CD4-positive, alpha-beta T cell treated with Interleukin-4 for 1 hour (primary cell): Measurements from ENCODE around the gene CBX8.

Experiments used
- DNase-seq, 2 donors: peaks; one replicate each; pipeline ENCODE4 v3.0.0-alpha.2; 2020 to 2022

Gene CBX8

DNA sequence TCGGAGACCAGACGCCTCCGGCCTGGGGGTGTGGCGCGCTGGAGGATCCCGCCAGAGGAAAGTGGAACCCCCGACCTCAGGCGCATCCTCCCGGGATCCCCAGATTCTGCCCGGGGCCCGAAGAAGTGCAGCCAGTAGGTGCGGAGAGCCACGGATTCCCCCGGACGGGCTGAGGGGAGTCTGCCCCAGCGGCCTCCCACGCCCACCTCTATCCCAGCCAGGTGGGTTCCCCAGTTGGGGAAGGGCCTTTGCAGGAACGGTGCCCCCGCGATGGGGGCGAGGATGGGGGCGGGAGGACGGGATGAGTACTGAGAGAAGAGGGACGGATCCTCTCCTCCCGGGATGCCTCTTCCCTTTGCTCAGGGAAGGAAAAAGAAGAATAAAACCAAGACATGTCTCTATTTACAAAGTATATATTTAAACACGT is 5.1 kb downstream of the CBX8 start:
- DNase-seq: no peak

DNA sequence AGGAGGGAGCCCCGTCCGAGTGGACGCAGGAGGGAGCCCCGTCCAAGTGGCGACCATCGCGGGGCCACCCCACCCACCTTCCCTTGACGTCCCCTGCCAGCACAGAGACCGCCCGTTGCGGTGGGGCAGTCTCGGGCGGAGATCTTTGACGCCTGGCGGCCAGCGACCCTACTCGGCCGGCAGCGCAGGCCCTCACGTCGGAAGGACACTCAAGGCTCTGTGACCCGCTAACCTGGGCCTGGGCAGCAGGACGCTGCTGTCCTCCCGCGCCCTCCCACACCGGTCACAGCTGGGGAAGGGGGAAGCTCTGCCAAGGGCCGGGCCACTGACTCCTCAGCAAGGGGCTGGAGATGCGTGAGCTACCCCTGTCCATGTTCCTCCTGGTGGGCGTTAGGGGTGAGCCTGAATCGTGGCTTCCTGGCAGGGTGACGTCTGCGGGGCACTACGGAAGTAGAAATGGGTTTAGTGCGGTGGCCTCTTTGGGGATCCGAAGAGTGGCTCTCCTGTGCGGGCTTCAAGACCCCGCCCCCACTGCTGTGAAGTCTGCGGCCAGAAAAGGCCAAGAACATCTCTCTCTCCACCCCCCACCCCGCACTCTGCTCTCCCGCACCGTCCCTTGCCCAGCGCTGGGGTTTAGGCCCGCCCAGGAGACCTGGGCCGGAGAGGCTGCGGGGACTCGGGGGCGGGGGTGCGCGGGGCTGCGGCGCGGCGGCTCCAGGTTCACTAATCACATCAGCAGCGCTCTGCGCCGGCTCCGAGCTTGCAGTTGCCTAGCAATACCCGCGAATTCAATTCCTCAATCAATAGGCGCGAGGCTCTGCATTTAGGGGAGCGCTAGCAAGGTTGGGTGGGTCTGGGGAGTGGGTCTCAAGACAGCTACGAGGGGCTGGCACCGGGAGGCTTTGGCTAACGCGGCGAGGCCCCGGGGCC is 5.8 kb downstream of the CBX8 start:
- no peak for DNase-seq

DNA sequence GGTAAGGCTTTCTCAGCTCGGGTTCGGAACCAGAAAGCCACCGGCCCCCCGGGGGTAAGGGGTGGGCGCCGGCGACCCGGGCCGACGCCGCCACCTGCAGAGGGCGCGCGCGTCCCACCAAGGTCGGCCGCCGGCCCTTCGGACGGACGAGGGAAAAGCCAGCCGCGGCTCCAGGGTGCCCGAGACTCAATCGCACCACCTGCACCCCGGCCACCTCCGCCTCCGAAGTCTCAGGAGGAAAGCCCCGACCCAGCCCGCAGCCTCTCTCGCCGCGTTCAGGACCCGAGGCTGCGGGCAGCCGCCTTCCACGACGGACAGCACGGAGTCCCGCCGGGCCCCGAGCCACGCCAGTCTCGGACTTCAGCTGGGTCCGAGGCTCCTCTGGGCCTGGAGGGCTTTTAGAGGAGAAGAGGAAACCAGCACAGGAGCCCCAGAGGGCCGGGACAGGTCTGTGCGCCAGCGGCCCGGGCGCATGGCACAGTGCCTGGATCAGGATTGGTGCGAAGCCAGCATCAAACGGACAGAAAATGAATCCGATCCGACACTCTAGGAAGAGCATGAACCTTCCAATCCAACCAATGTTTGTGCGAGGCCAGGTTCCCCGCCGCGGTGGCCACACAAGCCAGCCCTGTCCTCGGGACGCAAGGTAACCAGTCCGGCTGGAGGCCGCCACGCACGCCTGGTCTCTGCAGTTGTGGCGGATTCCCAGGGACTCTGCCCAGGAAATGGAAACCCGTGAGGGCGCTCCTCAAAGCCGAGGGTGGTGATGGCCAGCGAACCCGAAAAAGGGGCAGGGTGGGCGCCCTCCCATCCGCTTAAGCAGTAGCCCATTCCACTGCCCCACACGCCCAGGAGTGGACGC is 6.7 kb downstream of the CBX8 start:
- DNase-seq: no peak

DNA sequence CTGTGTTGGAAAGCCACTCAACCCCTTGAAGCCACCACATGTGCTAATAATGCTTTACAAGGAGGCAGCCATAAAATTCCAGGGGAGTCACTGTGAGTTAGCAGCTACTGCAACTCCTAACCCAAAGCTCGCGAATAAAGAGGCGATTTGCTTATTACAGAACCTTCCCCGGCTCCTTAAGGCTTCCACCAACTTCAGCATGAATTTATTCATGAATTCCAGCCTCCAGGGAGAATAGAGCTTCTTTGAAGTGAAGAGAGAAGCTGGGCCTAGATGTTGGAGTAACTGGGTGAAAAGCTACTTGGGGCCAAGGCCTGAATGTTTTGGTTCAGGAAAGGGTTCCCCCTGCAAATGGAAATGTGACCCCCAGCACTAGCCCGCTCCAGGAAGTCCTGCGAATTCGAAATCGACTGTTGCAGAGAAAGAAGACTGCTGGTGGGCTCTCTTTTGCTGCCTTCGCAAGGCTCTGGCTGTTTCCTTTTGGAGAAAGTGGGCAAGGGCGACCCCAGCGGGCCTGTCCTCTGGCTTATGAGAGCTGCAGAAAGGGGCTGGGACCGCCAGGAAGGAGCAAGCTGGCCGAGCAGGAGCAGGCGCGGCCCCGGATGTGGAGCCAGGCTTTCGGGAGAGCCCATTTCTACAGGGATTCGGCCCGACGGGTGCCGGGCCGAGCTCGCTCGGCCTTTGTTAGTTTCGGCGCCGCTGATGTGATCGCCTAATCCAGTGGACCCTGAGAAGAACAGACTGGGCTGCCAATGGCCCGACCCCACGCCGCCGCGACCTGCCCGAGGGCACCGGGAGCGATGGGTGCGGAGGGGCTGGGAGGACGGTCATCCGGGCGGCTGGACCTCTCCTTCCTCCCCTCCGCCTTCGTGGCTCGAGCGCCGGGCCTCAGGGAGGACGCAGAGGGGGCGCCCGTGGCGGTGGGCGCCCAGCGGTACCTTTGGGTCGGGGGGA is 7.6 kb downstream of the CBX8 start:
- DNase-seq: no peak

DNA sequence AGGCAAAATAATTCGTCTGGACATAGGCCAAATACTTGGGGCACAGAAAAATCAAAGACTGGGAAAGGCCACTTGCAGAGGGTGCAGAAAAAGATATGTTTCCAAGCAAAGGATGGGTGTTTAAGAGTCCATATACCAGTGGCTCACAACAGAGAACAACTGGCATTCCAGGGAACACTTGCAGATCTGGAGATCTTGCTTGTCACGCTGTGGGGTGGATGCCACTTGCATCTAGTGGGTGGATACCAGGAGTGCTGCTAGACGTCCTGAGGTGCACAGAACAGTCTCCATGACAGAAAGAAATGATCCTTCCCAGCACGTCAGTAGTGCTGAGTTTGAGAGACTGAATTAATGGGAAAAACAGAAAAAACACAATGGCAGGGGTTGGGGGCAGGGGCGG is 8.4 kb downstream of the CBX8 start:
- no peak for DNase-seq

DNA sequence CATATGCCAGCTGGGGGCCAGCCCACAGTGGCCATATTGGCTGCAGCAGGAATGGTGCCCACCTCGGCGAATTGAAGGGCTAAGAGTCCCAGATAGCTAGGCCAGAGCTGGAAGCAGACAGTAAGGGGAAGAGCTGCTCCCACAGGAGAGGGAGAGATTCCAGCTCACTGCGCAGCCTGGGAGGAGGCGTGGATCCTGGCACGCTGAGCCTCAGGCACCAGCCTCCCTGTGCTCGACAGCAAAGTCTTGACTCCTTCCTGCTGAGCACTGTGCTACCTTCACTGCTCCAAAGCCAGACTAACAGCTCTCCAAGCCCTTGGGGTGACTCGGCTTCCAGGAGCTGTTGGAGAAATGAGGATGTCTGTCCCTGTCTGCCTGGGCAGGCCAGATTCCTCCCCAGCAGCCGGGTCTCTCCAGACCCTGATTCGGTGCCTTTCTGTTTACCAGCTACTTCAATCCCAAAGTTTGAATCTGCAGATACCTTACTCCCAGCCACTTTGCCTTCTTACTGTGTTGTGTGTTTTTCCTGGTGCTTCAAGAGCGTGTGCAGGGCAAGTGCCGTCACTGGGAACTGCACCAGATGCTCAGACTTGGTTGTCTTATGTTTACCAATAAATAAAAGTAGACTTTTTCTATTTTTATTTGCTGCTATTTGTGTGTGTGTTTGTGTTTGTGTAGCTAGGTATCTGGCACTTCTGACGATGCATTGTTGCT is 9.8 kb downstream of the CBX8 start:
- DNase-seq: no peak

DNA sequence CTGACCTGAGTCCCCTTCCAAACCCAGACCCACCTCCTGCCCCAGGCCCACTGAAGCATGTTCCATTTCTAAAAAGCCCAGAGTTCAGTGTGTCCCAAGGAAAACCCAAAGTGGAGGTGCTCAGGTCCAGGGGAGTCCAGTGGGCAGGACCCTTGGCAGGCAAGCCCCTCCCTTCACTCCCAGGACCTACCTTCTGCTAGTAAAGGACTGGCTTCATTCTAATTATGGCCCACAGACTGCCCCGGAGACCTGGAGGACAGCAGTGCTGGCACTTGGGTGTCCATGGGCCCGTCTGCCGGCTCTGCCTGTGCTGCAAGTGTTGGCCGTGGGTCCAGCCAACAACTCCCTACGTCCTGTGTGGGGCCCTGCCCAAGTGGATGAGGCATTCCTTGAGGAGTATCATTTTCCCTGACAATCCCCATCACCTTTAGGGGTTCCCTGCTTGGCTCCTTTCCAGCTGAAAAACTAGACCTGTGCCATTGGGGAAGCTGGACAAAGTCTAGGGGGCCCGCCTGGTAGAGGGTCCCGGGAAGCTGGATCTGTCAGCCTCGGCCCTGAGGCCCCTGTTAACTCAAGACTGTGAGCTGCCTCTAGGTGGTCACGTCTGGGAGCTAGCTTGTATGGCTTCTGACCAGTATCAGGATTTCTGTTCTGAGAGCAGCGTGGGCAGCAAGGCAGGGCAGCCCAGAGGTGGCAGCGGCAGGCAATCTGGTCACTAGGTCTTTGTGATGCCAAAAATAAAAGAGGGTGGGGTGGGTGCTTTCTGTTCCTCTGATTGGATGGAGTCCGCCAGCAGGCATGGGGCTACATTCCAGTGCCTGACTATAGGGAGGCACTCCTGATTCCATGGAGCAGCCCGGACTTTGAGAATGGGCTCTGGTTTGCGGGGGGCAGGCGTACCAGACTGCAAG is 10.7 kb downstream of the CBX8 start:
- no peak for DNase-seq

DNA sequence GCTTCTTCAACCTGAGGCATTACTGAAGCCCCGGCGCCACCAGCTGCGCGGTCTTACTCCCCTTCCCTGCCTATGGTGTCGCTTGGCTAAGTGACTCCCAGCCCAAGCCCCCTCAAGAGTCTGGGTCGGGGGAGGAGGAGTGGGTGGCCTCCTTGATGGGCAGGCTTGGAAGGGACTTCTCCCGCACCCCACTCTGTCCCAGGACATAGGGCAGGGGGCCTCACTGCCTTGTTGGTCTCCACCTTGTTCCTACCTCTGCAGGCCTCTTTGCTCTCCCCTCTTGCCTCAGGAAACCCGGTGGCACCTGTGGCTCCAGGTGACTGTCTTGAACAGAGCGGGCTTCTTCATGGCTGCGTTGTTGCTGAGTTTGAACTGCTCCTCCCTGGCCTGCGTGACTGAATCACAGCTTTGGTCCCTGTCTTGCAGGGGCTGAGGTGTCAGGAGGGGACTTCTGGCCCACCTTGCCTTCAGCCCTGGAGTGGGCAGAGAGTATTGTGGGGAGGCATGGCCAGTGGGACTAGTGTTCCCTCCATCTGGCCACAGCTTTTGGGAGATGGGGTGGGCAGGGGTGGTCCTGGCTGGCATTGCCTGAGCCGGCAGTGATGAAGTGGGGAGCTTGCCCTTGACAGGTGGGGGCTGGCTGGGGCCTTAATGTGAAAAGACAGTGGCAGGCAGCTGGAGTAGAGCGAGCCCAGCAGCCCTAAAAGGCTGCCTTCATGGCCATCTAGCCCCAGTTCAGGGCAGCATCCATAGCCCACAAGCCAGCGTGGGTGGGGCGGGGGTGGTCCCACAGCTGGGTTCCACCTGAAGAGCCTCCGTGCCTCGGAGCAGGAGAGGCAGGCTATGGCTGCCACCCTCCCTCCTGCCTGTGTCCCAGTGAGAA is 11.6 kb downstream of the CBX8 start:
- DNase-seq: no peak

DNA sequence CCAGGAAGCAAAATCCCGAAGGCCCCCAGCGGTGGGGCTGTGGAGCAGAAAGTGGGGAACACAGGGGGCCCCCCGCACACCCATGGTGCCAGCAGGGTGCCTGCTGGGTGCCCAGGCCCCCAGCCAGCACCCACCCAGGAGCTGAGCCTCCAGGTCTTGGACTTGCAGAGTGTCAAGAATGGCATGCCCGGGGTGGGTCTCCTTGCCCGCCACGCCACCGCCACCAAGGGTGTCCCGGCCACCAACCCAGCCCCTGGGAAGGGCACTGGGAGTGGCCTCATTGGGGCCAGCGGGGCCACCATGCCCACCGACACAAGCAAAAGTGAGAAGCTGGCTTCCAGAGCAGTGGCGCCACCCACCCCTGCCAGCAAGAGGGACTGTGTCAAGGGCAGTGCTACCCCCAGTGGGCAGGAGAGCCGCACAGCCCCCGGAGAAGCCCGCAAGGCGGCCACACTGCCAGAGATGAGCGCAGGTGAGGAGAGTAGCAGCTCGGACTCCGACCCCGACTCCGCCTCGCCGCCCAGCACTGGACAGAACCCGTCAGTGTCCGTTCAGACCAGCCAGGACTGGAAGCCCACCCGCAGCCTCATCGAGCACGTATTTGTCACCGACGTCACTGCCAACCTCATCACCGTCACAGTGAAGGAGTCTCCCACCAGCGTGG is 12.4 kb downstream of the CBX8 start:
- no peak for DNase-seq

DNA sequence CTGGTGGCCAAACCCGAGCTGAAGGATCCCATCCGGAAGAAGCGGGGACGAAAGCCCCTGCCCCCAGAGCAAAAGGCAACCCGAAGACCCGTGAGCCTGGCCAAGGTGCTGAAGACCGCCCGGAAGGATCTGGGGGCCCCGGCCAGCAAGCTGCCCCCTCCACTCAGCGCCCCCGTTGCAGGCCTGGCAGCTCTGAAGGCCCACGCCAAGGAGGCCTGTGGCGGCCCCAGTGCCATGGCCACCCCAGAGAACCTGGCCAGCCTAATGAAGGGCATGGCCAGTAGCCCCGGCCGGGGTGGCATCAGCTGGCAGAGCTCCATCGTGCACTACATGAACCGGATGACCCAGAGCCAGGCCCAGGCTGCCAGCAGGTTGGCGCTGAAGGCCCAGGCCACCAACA is 13.0 kb downstream of the CBX8 start:
- DNase-seq: no peak

DNA sequence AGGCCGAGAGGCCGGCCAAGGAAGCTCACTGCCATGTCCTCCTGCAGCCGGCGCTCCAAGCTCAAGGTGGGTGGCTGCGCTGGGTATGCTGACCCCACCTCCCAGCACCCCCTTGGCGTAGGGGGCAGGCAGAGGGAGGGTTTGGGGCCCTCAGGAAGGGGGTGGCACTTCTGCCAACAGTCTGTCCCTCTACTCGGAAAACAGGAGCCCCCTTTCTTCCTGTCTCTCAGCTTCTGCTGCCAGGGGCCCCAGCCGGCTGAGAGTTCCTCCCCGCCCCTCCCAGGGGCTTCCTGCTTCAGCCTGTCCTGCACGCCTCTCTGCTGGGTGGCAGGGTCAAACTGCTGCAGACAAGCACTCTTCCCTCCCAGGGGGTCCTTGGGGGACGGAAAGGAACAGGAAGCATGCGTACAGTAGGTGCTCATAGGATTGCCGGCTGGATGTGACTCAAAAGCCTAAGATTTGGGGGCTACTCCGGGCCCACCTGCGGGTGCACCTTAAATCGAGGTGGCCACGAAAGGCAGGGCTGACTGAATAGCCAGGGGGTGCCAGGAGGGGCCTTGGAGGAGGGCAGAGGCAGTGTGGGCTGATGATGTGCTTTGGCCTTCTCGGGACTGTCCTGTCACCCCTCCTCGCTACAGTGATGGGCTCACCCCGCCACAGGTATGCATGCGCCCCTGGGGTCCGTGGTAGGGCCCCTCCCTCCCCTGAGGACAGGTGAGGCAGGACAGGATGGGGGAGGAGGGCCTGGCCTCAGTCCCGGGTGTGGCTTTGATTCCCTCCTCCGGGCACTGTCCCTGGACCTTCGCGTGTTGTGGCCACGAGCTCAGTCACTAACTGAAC is 14.9 kb downstream of the CBX8 start:
- DNase-seq: no peak

DNA sequence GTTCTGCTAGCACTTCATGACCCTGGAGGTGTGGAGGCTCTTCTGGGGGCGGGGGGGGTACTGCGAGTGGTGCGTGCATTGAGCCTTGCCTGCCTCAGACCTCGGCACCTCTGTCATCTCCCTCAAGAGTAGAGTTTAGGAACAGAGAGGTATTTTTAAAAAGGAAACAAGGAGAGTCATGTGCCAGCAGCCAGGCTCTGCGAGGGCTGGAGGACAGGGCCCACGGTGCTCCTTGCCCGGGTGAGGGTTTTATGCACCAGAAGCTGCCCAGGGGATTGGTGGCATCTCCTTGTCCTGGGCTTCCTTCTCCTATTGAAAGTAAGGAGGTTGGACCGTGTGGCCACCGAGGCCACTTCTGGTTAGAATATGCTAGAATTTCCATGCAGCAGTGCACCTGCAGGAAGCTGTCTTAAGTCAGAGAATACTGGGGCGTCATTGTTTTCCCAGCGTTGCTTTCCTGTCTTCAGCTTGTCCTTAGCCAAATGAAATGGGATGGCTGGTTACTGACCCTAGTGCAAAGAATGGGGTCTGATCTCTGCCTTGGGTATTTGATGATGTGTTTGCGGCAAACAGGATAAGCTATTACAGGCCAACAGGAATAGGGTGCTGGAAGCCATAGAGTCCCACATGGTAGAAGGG is 15.7 kb downstream of the CBX8 start:
- no peak for DNase-seq

DNA sequence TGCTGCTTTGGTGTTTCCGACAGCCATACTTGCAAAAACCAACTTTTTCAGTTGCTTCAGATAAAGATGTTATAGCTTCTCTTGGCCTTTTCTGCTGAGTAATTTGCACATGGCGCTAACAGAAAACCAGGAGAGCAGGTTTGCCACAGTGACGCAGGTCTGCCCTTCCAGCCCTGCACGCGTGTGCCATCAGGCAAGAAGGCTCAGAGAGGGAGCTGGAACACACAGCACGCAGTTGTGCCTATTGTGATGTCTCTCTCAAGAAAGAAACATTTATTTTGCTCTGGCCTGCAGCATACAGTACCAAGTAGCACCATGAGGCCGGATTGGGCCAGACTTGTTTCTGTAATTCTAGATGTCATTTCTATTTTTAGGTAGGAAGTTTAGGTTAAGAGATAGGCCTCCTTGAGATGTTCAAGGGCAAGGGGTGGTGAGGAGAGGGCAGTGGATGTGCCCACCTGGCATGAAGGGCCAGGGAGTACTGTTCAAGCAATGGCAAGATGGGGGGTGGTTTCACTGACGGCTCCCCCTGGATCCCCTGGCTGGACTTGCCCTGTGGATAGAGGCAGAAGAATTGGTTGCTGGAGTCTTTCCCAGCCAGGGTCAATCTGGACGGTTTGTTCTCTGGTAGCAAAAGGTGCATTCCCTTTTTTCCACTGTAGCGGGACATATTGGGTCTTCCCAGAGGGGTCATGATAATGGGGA is 17.1 kb downstream of the CBX8 start:
- DNase-seq: no peak

DNA sequence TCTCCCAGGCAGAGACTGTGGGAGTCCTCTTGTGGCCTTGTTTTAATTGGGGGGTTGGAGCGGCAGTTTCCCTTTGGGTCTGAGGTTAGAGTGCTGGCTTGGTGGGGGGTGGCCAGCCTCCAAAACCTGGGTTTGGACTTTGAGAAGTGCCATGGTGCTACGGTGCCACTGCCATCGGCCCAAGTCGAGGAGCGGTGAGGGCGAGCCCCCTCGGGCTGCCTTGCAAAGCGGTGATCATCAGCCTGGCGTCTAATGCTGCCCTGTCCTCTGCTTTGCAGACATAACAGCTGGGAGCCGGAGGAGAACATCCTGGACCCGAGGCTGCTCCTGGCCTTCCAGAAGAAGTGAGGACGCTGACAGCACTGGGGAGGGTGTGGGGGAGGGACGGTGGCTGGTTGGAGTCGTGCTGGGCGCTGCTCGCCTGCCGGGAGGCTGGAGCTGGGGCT is 17.8 kb downstream of the CBX8 start:
- DNase-seq: no peak

DNA sequence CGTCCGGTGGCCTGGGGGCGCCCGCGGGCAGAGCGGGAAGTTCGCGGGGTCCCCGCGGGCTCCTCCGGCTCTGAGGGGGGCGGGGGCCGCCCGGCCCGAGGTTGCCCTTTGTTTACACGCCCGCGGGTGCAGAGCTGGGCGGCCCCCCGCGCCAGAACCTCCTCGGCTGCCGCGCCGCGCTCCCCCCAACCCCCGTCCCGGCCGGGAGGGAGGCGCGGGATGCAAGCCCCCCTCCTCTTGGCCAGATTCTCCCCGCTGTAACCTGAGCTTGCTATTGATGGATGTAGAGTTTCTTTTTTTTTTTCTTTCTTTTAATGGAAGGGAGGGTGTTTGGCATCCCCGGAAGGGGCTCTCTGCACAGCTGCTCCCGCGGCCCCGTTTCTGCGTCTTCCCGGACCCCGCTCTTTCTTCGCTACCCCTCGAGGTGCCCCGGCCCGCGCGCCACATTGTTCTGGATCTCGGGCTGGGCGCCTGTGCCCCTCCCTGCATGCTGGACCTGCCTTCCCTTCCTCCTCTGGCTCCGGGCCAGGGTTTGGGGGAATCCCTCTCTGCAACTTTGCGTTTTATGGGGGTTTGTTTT is 18.3 kb downstream of the CBX8 start:
- no peak for DNase-seq

DNA sequence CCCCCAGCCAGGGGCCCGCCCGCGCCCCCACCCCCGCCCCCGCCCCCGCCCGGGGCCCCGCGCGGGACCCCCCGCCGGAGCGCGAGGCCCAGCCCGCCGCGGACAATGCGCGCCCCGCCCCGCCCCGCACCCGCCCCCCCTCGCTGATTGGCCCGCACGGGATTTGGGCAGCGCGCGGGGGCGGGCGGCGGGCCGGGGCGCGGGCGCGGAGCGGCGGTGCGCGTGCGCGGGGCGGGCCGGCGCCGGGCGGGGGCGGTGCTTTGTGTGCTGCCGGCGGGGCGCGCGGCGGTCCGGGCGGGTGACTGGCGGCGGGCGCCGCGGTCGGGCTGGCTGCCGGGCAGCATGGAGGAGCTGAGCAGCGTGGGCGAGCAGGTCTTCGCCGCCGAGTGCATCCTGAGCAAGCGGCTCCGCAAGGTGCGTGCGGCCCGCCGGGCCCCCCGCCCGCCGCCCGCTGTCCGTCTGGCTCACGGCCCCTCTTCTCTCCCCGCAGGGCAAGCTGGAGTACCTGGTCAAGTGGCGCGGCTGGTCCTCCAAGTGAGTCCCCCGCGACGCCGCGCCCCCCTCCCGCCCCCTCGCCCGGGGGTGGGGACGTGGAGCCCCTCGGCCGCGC is 18.9 kb downstream of the CBX8 start, which contains the start of gene CBX2:
TSS of gene CBX2 (plus strand) at position 255 of the 610 bp plus-strand sequence. CDS start at position 343, 88 bp downstream.
- DNase-seq: peak; percentile 77 to 81
